Neural crest cell (in vitro differentiated cells): ENCODE data around the gene PRR5. TPM values are rescaled to one million over a fixed set of nuclear protein-coding genes. Genes with fewer than 3 reads are reported as not detected.

ENCODE experiments used
- DNase-seq: peaks from one replicate; pipeline ENCODE4 v3.0.0; 2021; ENCODE audit warnings: low read depth, mixed read lengths, low spot score
- H3K27ac Mint-ChIP-seq: one replicate; pipeline ENCODE4 v1.8.0; 2021; ENCODE audit warnings: mild to moderate bottlenecking, mixed read lengths; ENCODE audit not compliant: unreplicated experiment
- H3K27me3 Mint-ChIP-seq: 2 replicates; pipeline ENCODE4 v1.8.0; 2021; ENCODE audit warnings: low read depth, mild to moderate bottlenecking, mixed read lengths
- H3K36me3 Mint-ChIP-seq: 2 replicates; pipeline ENCODE4 v1.8.0; 2021; ENCODE audit warnings: low read depth, mild to moderate bottlenecking, mixed read lengths
- H3K4me1 Mint-ChIP-seq: 2 replicates; pipeline ENCODE4 v1.8.0; 2021; ENCODE audit warnings: mixed read lengths
- H3K4me3 Mint-ChIP-seq: one replicate; pipeline ENCODE4 v1.8.0; 2021; ENCODE audit warnings: mild to moderate bottlenecking, mixed read lengths
- H3K9me3 Mint-ChIP-seq: 2 replicates; pipeline ENCODE4 v1.8.0; 2021; ENCODE audit warnings: mixed read lengths
- total RNA-seq: library from RNA; stranded (reverse); gene quantifications from 2 replicates; pipeline ENCODE4 v1.2.1, GENCODE V29; 2021
- TF ChIP-seq, protein P1 (sequence below): fragments of 200-600 bp; sonication (generic); conservative IDR thresholded peaks from 2 replicates; pipeline ENCODE4 v1.5.0; 2021; ENCODE audit warnings: antibody characterized with exemption, mild to moderate bottlenecking

Gene PRR5
- total RNA-seq, 1 donor from 2014 or later, result 11.9 TPM

DNA sequence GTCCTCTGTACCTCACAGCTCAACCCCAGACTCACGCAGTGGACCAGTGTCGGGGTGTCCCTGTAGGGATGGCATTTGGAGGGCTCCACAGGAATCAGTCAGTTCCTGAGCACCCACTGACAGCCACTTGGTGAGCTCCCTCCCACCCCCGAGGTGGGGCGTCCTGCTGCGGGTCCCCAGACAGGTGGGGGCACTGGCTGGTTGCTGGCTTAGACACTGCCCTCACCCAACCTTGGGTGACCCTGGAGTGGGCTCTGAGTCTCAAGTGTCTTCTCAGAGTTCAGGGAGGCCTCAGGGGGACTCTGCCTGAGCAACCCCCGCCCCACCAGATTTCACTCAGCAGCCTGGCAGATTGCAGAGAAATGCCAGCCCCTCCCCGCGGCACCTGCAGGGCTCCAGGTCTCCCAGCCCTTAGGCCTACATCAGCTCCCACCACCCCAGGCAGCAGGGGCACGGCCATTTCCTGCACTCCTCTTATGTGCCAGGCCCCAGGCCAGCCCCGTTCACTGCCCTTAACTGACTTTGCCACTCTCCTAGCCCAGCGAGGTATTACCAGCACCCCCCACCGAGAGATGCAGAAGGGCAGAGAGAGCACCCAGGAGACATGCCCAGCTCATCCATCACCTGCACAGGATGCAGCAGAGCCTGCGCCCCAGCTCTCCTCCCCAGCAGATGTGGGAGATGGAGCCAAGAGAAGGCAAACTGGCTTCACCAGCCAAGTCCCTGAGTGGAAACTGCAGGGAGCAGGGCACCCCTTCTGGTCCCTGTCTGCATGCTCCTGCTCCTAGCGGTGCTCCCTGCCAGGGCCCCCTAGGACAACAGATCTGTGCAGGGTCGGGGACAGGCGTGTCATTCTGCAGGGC lies 2.4 kb downstream of the PRR5 start:
- no peak for DNase-seq
- Mint-ChIP-seq H3K27ac (no peak overlapping the region), H3K36me3 (no peaks in the 10 kb centered on the region), H3K4me3 (peak overlapping the region; percentile 66), H3K4me1 (peaks cover 18% of the 10 kb centered on the region), H3K27me3 (peaks cover 12% of the 10 kb centered on the region), H3K9me3 (no peaks in the 10 kb centered on the region)
- TF ChIP-seq, protein P1, sequence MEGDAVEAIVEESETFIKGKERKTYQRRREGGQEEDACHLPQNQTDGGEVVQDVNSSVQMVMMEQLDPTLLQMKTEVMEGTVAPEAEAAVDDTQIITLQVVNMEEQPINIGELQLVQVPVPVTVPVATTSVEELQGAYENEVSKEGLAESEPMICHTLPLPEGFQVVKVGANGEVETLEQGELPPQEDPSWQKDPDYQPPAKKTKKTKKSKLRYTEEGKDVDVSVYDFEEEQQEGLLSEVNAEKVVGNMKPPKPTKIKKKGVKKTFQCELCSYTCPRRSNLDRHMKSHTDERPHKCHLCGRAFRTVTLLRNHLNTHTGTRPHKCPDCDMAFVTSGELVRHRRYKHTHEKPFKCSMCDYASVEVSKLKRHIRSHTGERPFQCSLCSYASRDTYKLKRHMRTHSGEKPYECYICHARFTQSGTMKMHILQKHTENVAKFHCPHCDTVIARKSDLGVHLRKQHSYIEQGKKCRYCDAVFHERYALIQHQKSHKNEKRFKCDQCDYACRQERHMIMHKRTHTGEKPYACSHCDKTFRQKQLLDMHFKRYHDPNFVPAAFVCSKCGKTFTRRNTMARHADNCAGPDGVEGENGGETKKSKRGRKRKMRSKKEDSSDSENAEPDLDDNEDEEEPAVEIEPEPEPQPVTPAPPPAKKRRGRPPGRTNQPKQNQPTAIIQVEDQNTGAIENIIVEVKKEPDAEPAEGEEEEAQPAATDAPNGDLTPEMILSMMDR, result no peak

DNA sequence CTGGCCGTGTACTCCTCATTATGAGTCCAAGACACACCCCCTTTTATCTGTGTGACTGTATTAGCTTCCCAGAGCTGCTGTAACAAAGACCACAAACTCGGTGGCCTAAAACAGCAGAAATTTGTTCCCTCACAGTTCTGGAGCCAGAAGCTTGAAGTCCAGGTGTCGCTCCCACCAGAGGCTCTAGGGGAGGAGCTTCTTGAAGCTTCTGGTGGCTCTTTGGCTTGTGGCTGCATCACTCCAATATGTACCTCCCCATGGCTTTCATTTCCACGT lies 3.0 kb downstream of the PRR5 start:
- Mint-ChIP-seq H3K4me3 (peak overlapping the region; percentile 66), H3K9me3 (no peaks in the 10 kb centered on the region), H3K36me3 (no peaks in the 10 kb centered on the region), H3K27me3 (peaks cover 12% of the 10 kb centered on the region), H3K4me1 (peaks cover 13% of the 10 kb centered on the region), H3K27ac (no peak overlapping the region)
- DNase-seq, result no peak
- TF ChIP-seq, protein P1, result no peak

DNA sequence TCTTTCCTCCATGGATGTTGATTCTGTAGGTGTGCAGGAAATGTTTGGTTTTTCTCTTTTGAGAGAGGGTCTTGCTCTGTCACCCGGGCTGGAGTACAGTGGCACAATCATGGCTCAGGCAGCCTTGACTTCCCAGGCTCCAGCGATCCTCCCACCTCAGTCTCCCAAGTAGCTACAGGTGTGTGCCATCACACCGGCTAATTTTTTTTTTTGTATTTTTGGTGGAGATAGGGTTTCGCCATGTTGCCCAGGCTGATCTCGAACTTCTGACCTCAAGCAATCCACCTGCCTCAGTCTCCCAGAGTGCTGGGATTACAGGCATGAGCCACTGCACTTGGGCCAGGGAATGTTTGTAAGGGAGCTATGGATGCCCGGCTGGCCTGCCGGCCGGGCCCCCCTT lies 4.5 kb downstream of the PRR5 start:
- H3K4me3 Mint-ChIP-seq, result peak overlapping the region; percentile 9
- H3K27ac Mint-ChIP-seq, result no peak overlapping the region
- DNase-seq, result no peak
- H3K27me3 Mint-ChIP-seq, result peaks cover 12% of the 10 kb centered on the region
- H3K36me3 Mint-ChIP-seq, result no peaks in the 10 kb centered on the region
- peaks cover 13% of the 10 kb centered on the region for H3K4me1 Mint-ChIP-seq
- no peaks in the 10 kb centered on the region for H3K9me3 Mint-ChIP-seq
- TF ChIP-seq, protein P1, result no peak

DNA sequence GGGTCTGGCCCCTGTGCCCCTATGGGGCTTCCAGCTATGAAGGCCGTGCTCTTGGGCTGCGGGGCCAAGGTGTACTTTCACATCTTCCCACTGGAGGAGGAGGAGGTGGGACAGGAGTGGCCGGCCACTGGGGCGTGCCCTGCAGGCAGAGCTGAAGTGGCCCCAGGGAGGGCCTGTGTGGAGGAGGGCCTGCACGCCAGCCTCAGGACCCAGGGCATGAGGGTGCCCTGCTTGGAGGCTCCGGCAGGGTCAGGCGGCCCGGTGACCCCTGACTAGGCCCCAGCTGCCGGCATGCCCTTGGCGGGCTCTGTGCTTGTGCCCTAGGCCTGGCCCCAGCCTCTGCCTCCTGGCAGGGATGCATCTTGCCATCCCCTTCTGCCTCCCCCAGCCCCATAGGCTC lies 5.2 kb downstream of the PRR5 start:
- no peaks in the 10 kb centered on the region for H3K36me3 Mint-ChIP-seq
- H3K9me3 Mint-ChIP-seq, result no peaks in the 10 kb centered on the region
- H3K27ac Mint-ChIP-seq, result no peak overlapping the region
- no peak overlapping the region for H3K4me3 Mint-ChIP-seq
- H3K4me1 Mint-ChIP-seq, result peaks cover 13% of the 10 kb centered on the region
- H3K27me3 Mint-ChIP-seq, result peaks cover 12% of the 10 kb centered on the region
- DNase-seq, result no peak
- TF ChIP-seq, protein P1, result no peak

DNA sequence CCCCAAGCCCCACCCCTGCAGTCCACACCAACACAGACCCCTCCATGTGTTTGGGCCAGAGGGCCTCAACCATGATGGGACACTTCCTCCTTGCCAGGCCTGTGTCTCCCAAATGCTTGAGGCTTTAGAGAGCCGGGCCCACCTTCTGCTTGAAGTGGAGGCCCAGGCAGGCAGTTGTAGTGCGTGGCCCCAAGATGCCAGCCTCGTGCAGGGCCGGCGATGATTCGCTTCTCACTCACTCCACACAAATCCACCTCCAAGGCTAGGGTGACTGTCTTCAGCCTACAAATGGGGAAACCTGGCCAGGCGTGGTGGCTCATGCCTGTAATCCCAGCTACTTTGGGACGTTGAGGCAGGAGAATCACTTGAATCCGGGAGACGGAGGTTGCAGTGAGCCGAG lies 5.7 kb downstream of the PRR5 start:
- no peak for DNase-seq
- peaks cover 12% of the 10 kb centered on the region for H3K27me3 Mint-ChIP-seq
- TF ChIP-seq, protein P1, result no peak
- H3K4me3 Mint-ChIP-seq, result no peak overlapping the region
- peaks cover 13% of the 10 kb centered on the region for H3K4me1 Mint-ChIP-seq
- no peaks in the 10 kb centered on the region for H3K9me3 Mint-ChIP-seq
- H3K27ac Mint-ChIP-seq, result no peak overlapping the region
- no peaks in the 10 kb centered on the region for H3K36me3 Mint-ChIP-seq
